IMR-90 (cell line): ENCODE results near the gene DGKB. TPM values are rescaled to one million over a fixed set of nuclear protein-coding genes. Genes with fewer than 3 reads are reported as not detected.

Source experiments
- ATAC-seq: fragments of 200-7000 bp; cut with Tn5 transposase; 2 replicates; pipeline ENCODE4 v1.9.1; 2020; ENCODE audit warnings: low read depth, mild to moderate bottlenecking, moderate library complexity
- BruUV-seq: library from RNA; stranded (reverse); fragments of 400-500 nt; replicated peaks from 2 replicates; lab custom pipeline; 2021; lab: Mats Ljungman, UMichigan
- CTCF ChIA-PET: fragments of 300-600 bp; formaldehyde crosslinking; extraction: SDS; loops from one replicate; lab custom pipeline; 2021; ENCODE audit warnings: antibody characterized with exemption; lab: Yijun Ruan, JAX
- POLR2A ChIA-PET: fragments of 300-600 bp; sonication (Branson Sonifier 250); formaldehyde crosslinking; loops from one replicate; lab custom pipeline; 2022; ENCODE audit warnings: antibody characterized with exemption; ENCODE audit not compliant: unreplicated experiment; lab: Charles Lee
- DNase-seq: peaks from one replicate; pipeline ENCODE4 v3.0.0; 2013
- H2AFZ ChIP-seq: replicated peaks from 2 replicates; pipeline ENCODE3; 2013; ENCODE audit warnings: low read length, mild to moderate bottlenecking; ENCODE audit not compliant: poor library complexity
- H2AK5ac ChIP-seq: 2 replicates; pipeline ENCODE4 v1.6.1; 2013; ENCODE audit warnings: low read depth, low read length, inconsistent platforms
- H2AK9ac ChIP-seq: replicated peaks from 2 replicates; pipeline ENCODE3; 2013; ENCODE audit warnings: mild to moderate bottlenecking, low read depth, low read length, moderate library complexity; ENCODE audit not compliant: poor library complexity
- H2BK120ac ChIP-seq: 2 replicates; pipeline ENCODE4 v1.6.1; 2013; ENCODE audit warnings: low read depth, low read length, inconsistent platforms
- H2BK15ac ChIP-seq: 3 replicates; pipeline ENCODE4 v1.6.1; 2013; ENCODE audit warnings: low read depth, low read length, inconsistent platforms
- H2BK20ac ChIP-seq: 2 replicates; pipeline ENCODE4 v1.6.1; 2013; ENCODE audit warnings: low read depth, mild to moderate bottlenecking, inconsistent platforms, low read length, moderate library complexity
- H2BK5ac ChIP-seq: 2 replicates; pipeline ENCODE4 v1.6.1; 2013; ENCODE audit warnings: mild to moderate bottlenecking, low read depth, low read length, inconsistent platforms; ENCODE audit not compliant: poor library complexity, severe bottlenecking
- H3K14ac ChIP-seq: replicated peaks from 2 replicates; pipeline ENCODE4 v1.6.1; 2013; ENCODE audit warnings: low read depth, low read length, inconsistent platforms
- H3K18ac ChIP-seq: 2 replicates; pipeline ENCODE4 v1.6.1; 2013; ENCODE audit warnings: low read depth, low read length, control low read depth
- H3K23ac ChIP-seq: 2 replicates; pipeline ENCODE4 v1.6.1; 2013; ENCODE audit warnings: low read depth, low read length, inconsistent platforms
- H3K27ac ChIP-seq: 2 replicates; pipeline ENCODE4 v1.5.1; 2013; ENCODE audit warnings: mild to moderate bottlenecking, control low read depth, low read length; ENCODE audit not compliant: insufficient read depth
- H3K27me3 ChIP-seq: 2 replicates; pipeline ENCODE4 v1.6.1; 2013; ENCODE audit warnings: low read length; ENCODE audit not compliant: control insufficient read depth, insufficient read depth
- H3K36me3 ChIP-seq: 2 replicates; pipeline ENCODE4 v1.6.1; 2013; ENCODE audit warnings: low read length, mixed read lengths; ENCODE audit not compliant: control insufficient read depth, insufficient read depth
- H3K4ac ChIP-seq: 2 replicates; pipeline ENCODE4 v1.6.1; 2013; ENCODE audit warnings: low read depth, low read length, inconsistent platforms
- H3K4me1 ChIP-seq: 2 replicates; pipeline ENCODE4 v1.6.1; 2013; ENCODE audit warnings: low read length, mixed read lengths; ENCODE audit not compliant: control insufficient read depth, insufficient read depth
- H3K4me2 ChIP-seq: 2 replicates; pipeline ENCODE4 v1.6.1; 2013; ENCODE audit warnings: low read depth, mild to moderate bottlenecking, control low read depth, low read length, moderate library complexity
- H3K4me3 ChIP-seq: 2 replicates; pipeline ENCODE4 v1.5.1; 2013; ENCODE audit warnings: low read depth, mild to moderate bottlenecking, control low read depth, low read length, moderate library complexity; ENCODE audit not compliant: insufficient read depth
- H3K56ac ChIP-seq: 2 replicates; pipeline ENCODE4 v1.6.1; 2013; ENCODE audit warnings: low read length, inconsistent platforms; ENCODE audit not compliant: insufficient read depth; ENCODE audit errors: extremely low read depth
- H3K79me1 ChIP-seq, 2 experiments: 2 replicates each; pipeline ENCODE4 v1.6.1; 2013; ENCODE audit warnings: low read length in 2 of 2, inconsistent platforms in 1 of 2, low read depth in 1 of 2
- H3K9ac ChIP-seq: 2 replicates; pipeline ENCODE4 v1.6.1; 2013; ENCODE audit warnings: low read depth, low read length, control low read depth
- H3K9me1 ChIP-seq: 2 replicates; pipeline ENCODE4 v1.6.1; 2013; ENCODE audit warnings: low read length, inconsistent platforms; ENCODE audit not compliant: insufficient read depth
- H3K9me3 ChIP-seq: 2 replicates; pipeline ENCODE4 v1.6.1; 2013; ENCODE audit warnings: low read length; ENCODE audit not compliant: control insufficient read depth, insufficient read depth
- H4K20me1 ChIP-seq: 2 replicates; pipeline ENCODE4 v1.6.1; 2013; ENCODE audit warnings: low read length, inconsistent platforms; ENCODE audit not compliant: insufficient read depth
- H4K5ac ChIP-seq: 2 replicates; pipeline ENCODE4 v1.6.1; 2013; ENCODE audit warnings: mild to moderate bottlenecking, low read depth, low read length, control low read depth
- H4K8ac ChIP-seq, 2 experiments: 2 replicates each; pipeline ENCODE4 v1.6.1; 2013; ENCODE audit warnings: low read depth in 2 of 2, low read length in 2 of 2, control low read depth in 1 of 2, inconsistent platforms in 1 of 2
- H4K91ac ChIP-seq: 2 replicates; pipeline ENCODE4 v1.6.1; 2013; ENCODE audit warnings: low read depth, low read length, inconsistent platforms; ENCODE audit not compliant: insufficient read depth
- BHLHE40 ChIP-seq: fragments of 150-350 bp; IDR thresholded peaks from 2 replicates; pipeline ENCODE4 v1.6.1; 2016; ENCODE audit warnings: mild to moderate bottlenecking, low read depth, low read length
- CHD1 ChIP-seq: IDR thresholded peaks from 2 replicates; pipeline ENCODE4 v1.6.1; 2012; ENCODE audit warnings: low read depth, low read length, improper control_type of control experiment
- FOS ChIP-seq: fragments of 150-350 bp; IDR thresholded peaks from 2 replicates; pipeline ENCODE4 v1.6.1; 2016; ENCODE audit warnings: low read depth, low read length
- MAFK ChIP-seq: IDR thresholded peaks from 2 replicates; pipeline ENCODE4 v1.6.1; 2012; ENCODE audit warnings: low read depth, low read length, improper control_type of control experiment
- MAZ ChIP-seq: IDR thresholded peaks from 2 replicates; pipeline ENCODE4 v1.6.1; 2012; ENCODE audit warnings: low read depth, mild to moderate bottlenecking, low read length, improper control_type of control experiment, moderate library complexity, borderline replicate concordance
- RAD21 ChIP-seq: IDR thresholded peaks from 2 replicates; pipeline ENCODE4 v1.6.1; 2012; ENCODE audit warnings: low read length, improper control_type of control experiment
- RCOR1 ChIP-seq: IDR thresholded peaks from 2 replicates; pipeline ENCODE4 v1.6.1; 2012; ENCODE audit warnings: mild to moderate bottlenecking, low read length, improper control_type of control experiment; ENCODE audit not compliant: insufficient replicate concordance
- SMC3 ChIP-seq: fragments of 150-350 bp; IDR thresholded peaks from 2 replicates; pipeline ENCODE4 v1.6.1; 2016; ENCODE audit warnings: low read depth, mild to moderate bottlenecking, antibody characterized with exemption, low read length, moderate library complexity
- WGBS, 2 experiments: methylation state at CpG; one replicate each; pipeline versions ENCODE4 v1.1.5 to v1.1.7; 2013; ENCODE audit warnings: missing lambda C conversion rate in 2 of 2; ENCODE audit not compliant: insufficient read length in 1 of 2; ENCODE audit errors: extremely low coverage in 2 of 2; 5-methylcytosine and 5-hydroxymethylcytosine counted together
- dilution Hi-C: fragments of 300-500 bp; cut with HindIII; formaldehyde crosslinking; loops from one replicate; pipeline ENCODE4 v1.14.3; 2018; ENCODE audit warnings: low sequenced_read_pairs; ENCODE audit not compliant: unreplicated experiment
- in situ Hi-C: fragments of 300-500 bp; cut with MboI; formaldehyde crosslinking; loops from 3 replicates; pipeline ENCODE4 v1.14.3; 2019; ENCODE audit warnings: low sequenced_read_pairs, inconsistent platforms, mixed read lengths
- intact Hi-C: fragments of 100-400 bp; cut with micrococcal nuclease; formaldehyde crosslinking; loops from 2 replicates; pipeline ENCODE4 v1.10.0; 2022
- polyA plus RNA-seq, 3 experiments: library from polyadenylated mRNA; depleted of rRNA; stranded (reverse); fragments of >200 nt; gene quantifications; 2 replicates each; pipeline ENCODE4 v1.2.3, GENCODE V29; 2012; ENCODE audit warnings: low replicate concordance in 1 of 3
- total RNA-seq: library from RNA; depleted of rRNA; stranded (reverse); fragments of >200 nt; gene quantifications from 2 replicates; pipeline ENCODE4 v1.2.3, GENCODE V29; 2012
- TF ChIP-seq, protein P1 (sequence below): conservative IDR thresholded peaks from 2 replicates; pipeline ENCODE4 v1.5.1; 2012; ENCODE audit warnings: mild to moderate bottlenecking, low read depth, low read length, improper control_type of control experiment
- TF ChIP-seq, protein P2 (sequence below): fragments of 150-350 bp; IDR thresholded peaks from 2 replicates; pipeline ENCODE4 v1.6.1; 2016; ENCODE audit warnings: low read depth, mild to moderate bottlenecking, low read length, moderate library complexity, borderline replicate concordance
- TF ChIP-seq, protein P3 (sequence below): fragments of 150-350 bp; IDR thresholded peaks from 2 replicates; pipeline ENCODE4 v1.6.1; 2017; ENCODE audit warnings: mild to moderate bottlenecking, antibody characterized with exemption, low read length, low read depth

Gene DGKB
- total and polyA plus RNA-seq, 2 of the 4 experiments (the other 2 are of a cell fraction), result not detected

DNA sequence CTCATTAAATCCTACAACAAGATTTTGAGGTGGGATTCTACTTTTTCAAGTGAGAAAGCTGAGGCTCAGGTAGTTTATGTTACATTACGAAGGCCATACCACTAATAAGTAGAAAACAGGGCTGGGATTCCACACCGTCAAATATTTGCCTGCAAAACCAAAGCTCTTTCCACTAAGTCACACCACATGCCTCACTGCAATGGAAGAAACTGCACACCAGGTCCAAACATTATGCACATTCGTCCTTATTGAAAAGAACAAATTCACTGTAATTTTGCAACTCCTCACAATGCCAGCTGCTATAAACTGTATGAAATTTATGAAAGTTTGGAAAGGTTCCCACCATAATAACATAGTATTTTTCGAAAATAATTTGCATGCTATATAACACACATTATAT is 66.5 kb downstream of the DGKB start:
- Histone ChIP-seq H3K9ac (no peak overlapping the region), H3K4me2 (no peak overlapping the region), H4K91ac (no peak overlapping the region), H3K9me1 (0 out of 2 replicates have a peak, but pooled peaks cover 3% of the 10 kb centered on the region), H3K27ac (no peak overlapping the region), H4K8ac (no peak overlapping the region), H3K4ac (no peak overlapping the region), H3K79me1 (no peaks in the 10 kb centered on the region), H2AK5ac (no peak overlapping the region), H3K56ac (no peak overlapping the region), H4K5ac (no peak overlapping the region), H2AK9ac (no peak overlapping the region), H2BK120ac (no peak overlapping the region), H3K36me3 (no peaks in the 10 kb centered on the region), H3K4me3 (no peak overlapping the region), H3K18ac (no peak overlapping the region), H2AFZ (no peak overlapping the region), H2BK20ac (no peak overlapping the region), H3K9me3 (no peaks in the 10 kb centered on the region), H3K4me1 (0 out of 2 replicates have a peak, but pooled peaks cover 2% of the 10 kb centered on the region), H2BK15ac (no peak overlapping the region), H2BK5ac (no peak overlapping the region), H3K27me3 (no peaks in the 10 kb centered on the region), H3K23ac (no peak overlapping the region), H4K20me1 (no peaks in the 10 kb centered on the region), H3K14ac (no peak overlapping the region)
- ATAC-seq (no peak), DNase-seq (no peak)
- POLR2A ChIA-PET, result no interaction called here
- CTCF ChIA-PET, result no interaction called here
- no peak for TF ChIP-seq CHD1
- TF ChIP-seq, protein P1, sequence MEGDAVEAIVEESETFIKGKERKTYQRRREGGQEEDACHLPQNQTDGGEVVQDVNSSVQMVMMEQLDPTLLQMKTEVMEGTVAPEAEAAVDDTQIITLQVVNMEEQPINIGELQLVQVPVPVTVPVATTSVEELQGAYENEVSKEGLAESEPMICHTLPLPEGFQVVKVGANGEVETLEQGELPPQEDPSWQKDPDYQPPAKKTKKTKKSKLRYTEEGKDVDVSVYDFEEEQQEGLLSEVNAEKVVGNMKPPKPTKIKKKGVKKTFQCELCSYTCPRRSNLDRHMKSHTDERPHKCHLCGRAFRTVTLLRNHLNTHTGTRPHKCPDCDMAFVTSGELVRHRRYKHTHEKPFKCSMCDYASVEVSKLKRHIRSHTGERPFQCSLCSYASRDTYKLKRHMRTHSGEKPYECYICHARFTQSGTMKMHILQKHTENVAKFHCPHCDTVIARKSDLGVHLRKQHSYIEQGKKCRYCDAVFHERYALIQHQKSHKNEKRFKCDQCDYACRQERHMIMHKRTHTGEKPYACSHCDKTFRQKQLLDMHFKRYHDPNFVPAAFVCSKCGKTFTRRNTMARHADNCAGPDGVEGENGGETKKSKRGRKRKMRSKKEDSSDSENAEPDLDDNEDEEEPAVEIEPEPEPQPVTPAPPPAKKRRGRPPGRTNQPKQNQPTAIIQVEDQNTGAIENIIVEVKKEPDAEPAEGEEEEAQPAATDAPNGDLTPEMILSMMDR, result no peak
- no peak for TF ChIP-seq MAZ
- no peak for TF ChIP-seq RAD21
- no peak for TF ChIP-seq MAFK
- TF ChIP-seq, protein P2, sequence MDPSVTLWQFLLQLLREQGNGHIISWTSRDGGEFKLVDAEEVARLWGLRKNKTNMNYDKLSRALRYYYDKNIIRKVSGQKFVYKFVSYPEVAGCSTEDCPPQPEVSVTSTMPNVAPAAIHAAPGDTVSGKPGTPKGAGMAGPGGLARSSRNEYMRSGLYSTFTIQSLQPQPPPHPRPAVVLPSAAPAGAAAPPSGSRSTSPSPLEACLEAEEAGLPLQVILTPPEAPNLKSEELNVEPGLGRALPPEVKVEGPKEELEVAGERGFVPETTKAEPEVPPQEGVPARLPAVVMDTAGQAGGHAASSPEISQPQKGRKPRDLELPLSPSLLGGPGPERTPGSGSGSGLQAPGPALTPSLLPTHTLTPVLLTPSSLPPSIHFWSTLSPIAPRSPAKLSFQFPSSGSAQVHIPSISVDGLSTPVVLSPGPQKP, result no peak
- TF ChIP-seq, protein P3, sequence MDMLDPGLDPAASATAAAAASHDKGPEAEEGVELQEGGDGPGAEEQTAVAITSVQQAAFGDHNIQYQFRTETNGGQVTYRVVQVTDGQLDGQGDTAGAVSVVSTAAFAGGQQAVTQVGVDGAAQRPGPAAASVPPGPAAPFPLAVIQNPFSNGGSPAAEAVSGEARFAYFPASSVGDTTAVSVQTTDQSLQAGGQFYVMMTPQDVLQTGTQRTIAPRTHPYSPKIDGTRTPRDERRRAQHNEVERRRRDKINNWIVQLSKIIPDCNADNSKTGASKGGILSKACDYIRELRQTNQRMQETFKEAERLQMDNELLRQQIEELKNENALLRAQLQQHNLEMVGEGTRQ, result no peak
- no peak for TF ChIP-seq RCOR1
- no peak for TF ChIP-seq SMC3
- TF ChIP-seq BHLHE40, result no peak
- no peak for TF ChIP-seq FOS
- in situ Hi-C loops, result no loop called here
- BruUV-seq, result no TSS peak
- dilution Hi-C loops, result no loop called here
- intact Hi-C loops, result no loop called here
- no CpG with 5 or more reads among the region's 4 CpGs for WGBS, 2 experiments
